H1 (cell line): ENCODE results near the gene PTS. TPM values are rescaled to one million over a fixed set of nuclear protein-coding genes. Genes with fewer than 3 reads are reported as not detected.

Source experiments
- CBX8 ChIP-seq: fragments of 300-800, 300-1000 bp; sonication (generic); IDR thresholded peaks from 2 replicates; pipeline ENCODE4 v1.7.1; 2016; ENCODE audit warnings: low read depth, low read length, borderline replicate concordance
- JUND ChIP-seq: IDR thresholded peaks from 2 replicates; pipeline ENCODE4 v1.6.1; 2011; ENCODE audit warnings: mild to moderate bottlenecking, improper control_type of control experiment, low read length
- MAFK ChIP-seq: IDR thresholded peaks from 2 replicates; pipeline ENCODE4 v1.6.1; 2012; ENCODE audit warnings: low read depth, mild to moderate bottlenecking, improper control_type of control experiment, low read length
- NANOG ChIP-seq: IDR thresholded peaks from 2 replicates; pipeline ENCODE4 v1.6.1; 2011; ENCODE audit warnings: low read length, low read depth, mild to moderate bottlenecking, inconsistent platforms; ENCODE audit not compliant: insufficient read depth, poor library complexity, severe bottlenecking
- polyA plus RNA-seq, 7 experiments: library from polyadenylated mRNA; depleted of rRNA in 3 of 7; stranded (reverse) in 5 of 7; unstranded in 2 of 7; fragments of >200 nt in 5 of 7; fragments of 200-250 nt in 2 of 7; gene quantifications; 1 replicate in 5 of 7; 2 replicates in 1 of 7; 4 replicates in 1 of 7; pipeline versions ENCODE4 v1.2.1 to v1.2.3, GENCODE V29; 2011 to 2013; ENCODE audit warnings: missing spikeins in 2 of 7, mixed read lengths in 2 of 7
- total RNA-seq: library from RNA; stranded (reverse); fragmentation: NEBNext Ultra II Directional; extraction: Animal tissue kit (Norgen Biotek cat#: 25700); gene quantifications from 2 replicates; pipeline ENCODE4 v1.2.1, GENCODE V29; 2021

Gene PTS
- total and polyA plus RNA-seq, 2 of the 8 experiments (the other 6 are each of a cell fraction or from before 2014, with no cell fraction given), result 18.3 to 25.9 TPM

DNA sequence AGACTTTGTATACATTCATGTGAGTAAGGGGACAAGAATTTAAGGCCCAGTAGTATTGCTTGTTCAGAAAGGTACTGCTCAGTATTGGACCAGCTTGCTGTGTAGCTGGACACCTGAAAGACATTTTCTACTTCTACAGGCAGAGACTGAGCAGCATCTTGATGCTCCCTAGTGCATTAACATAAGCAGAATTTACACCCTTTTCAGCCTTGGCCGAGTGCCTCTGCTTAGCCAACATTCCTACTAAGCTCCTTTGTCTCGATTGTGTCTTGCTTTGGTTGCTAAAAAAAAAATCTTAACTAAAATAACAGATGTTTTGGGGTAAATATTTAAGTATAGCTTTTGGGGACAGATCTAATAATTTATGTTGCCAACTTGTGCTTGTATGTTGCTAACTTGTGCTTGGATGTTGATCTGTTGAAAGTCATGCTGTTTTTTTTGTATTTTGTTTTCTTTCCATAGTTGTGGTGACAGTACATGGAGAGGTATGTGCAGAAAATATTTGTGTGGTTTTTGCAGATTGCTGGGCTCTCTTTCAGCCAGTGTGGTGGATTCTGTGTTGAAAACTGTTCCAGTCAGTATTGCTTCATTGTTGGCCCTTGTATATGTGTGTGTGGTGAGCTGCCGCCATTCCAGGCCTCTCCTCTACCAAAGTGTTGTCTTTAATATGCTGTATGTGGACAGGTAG is 3.7 kb downstream of the PTS start (continued):
- TF ChIP-seq NANOG, result no peak
- no peak for TF ChIP-seq CBX8
- no peak for TF ChIP-seq JUND
- no peak for TF ChIP-seq MAFK
